A549 treated with CpdA at 1 μM for 4 hours (cell line): Measurements from ENCODE around the gene CACNA2D4. TPM values are rescaled to one million over a fixed set of nuclear protein-coding genes. Genes with fewer than 3 reads are reported as not detected.

Experiments
- total RNA-seq: library from RNA; stranded (reverse); fragments of 200-300 nt; extraction: Qiagen RNA extraction; gene quantifications from 5 replicates; pipeline ENCODE4 v1.2.3, GENCODE V29; 2022; ENCODE audit warnings: low read depth

CACNA2D4 gene, protein sequence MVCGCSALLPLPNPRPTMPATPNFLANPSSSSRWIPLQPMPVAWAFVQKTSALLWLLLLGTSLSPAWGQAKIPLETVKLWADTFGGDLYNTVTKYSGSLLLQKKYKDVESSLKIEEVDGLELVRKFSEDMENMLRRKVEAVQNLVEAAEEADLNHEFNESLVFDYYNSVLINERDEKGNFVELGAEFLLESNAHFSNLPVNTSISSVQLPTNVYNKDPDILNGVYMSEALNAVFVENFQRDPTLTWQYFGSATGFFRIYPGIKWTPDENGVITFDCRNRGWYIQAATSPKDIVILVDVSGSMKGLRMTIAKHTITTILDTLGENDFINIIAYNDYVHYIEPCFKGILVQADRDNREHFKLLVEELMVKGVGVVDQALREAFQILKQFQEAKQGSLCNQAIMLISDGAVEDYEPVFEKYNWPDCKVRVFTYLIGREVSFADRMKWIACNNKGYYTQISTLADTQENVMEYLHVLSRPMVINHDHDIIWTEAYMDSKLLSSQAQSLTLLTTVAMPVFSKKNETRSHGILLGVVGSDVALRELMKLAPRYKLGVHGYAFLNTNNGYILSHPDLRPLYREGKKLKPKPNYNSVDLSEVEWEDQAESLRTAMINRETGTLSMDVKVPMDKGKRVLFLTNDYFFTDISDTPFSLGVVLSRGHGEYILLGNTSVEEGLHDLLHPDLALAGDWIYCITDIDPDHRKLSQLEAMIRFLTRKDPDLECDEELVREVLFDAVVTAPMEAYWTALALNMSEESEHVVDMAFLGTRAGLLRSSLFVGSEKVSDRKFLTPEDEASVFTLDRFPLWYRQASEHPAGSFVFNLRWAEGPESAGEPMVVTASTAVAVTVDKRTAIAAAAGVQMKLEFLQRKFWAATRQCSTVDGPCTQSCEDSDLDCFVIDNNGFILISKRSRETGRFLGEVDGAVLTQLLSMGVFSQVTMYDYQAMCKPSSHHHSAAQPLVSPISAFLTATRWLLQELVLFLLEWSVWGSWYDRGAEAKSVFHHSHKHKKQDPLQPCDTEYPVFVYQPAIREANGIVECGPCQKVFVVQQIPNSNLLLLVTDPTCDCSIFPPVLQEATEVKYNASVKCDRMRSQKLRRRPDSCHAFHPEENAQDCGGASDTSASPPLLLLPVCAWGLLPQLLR
- not detected in 5 replicates for total RNA-seq

DNA sequence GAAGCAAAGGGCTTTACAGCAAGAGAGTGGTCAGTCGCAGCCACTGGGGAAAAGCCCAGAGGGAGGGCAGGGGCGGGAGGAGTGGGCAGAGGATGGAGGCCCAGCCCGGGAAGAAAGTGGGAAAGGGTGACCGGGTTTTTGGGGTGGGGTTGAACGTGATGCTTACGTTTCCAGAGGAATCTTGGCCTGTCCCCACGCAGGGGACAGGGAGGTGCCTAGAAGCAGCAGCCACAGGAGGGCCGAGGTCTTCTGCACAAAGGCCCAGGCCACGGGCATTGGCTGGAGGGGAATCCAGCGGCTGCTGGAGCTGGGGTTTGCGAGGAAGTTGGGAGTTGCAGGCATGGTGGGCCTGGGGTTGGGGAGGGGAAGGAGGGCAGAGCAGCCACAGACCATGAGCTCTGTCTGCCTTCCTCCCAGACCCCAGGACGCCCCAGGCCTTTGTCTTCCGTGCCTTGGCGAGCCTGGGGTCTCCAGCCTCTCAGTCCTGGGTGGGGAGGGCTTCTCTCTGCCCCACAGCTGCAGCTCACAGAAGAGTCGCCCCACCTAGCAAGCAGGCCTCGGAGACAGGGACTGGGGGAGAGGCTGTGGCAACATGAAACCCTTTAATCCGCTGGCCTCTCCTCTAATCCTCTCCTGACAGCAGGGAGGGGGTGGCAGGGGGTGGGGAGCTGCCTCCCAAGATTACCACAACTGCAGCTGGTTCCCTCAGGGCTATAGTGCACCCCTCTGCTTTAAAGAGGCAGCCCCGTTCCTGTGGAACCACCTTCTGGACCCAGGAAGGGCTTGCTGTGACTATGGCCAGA lies at the start of gene CACNA2D4:
Gene CACNA2D4, minus strand, starts transcription at position 572 of the 803 bp plus-strand sequence. Its CDS starts 179 bp downstream, at position 393.

DNA sequence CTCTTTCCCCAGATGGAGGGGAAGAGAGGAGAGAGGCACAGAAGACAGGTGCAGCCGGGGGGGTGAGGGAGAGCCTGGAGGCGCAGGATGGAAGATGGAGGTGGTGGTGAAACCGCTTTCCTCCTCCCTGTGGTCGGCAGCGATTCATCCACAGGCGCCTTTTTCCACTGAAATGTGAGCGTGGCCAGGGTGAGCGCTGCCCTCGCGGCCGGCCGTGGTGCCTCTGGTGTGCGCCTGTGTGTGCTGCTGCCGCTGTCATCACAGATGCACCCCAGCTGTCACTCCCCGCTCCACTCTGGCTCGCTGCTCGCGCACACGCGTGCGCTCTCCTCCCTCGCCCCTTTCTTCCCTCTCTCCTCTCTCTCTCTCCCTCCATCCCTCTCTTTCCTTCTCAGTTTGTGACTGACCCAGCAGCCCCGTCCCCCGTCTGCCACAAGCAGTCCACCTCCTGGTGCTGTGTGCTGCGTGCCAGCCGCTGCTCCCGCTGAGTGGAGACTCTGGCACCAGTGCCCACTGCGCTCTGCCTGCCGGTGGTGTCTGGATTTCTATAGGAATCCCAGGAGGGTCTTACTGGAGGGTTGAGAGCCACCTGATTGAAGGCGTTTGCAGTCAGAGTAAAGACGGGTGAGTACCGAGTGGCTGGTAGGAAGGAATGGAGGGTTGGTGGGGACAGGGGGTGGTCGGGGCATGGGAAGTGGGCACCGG lies 98.1 kb downstream of the CACNA2D4 start, which contains the start of gene LRTM2:
Gene LRTM2, plus strand, starts transcription at position 375 of the 705 bp plus-strand sequence. CDS start 7,584 bp downstream, outside the sequence.

Other genes with a start within 250 kb of the CACNA2D4 start
- 52.9 to 56.9 TPM (median 56.4 TPM) in 5 replicates for gene ADIPOR2, start 227.6 kb downstream of the CACNA2D4 start, total RNA-seq
- not detected in 5 replicates for gene LRTM2, start 98.1 kb downstream of the CACNA2D4 start, total RNA-seq
- 6.0 to 8.8 TPM (median 7.8 TPM) in 5 replicates for gene DCP1B, start 85.8 kb upstream of the CACNA2D4 start, total RNA-seq
- 0.03 to 0.09 TPM (median 0.08 TPM) in 4 of 5 replicates, not detected in the other for gene CACNA1C, start 134.3 kb upstream of the CACNA2D4 start, total RNA-seq